ENCODE data around the gene VSIR. TPM values are rescaled to one million over a fixed set of nuclear protein-coding genes. Genes with fewer than 3 reads are reported as not detected.

The VSIR gene
- total and polyA plus RNA-seq, 2 donors from 2014 or later = 32.1 to 66.6 TPM

DNA sequence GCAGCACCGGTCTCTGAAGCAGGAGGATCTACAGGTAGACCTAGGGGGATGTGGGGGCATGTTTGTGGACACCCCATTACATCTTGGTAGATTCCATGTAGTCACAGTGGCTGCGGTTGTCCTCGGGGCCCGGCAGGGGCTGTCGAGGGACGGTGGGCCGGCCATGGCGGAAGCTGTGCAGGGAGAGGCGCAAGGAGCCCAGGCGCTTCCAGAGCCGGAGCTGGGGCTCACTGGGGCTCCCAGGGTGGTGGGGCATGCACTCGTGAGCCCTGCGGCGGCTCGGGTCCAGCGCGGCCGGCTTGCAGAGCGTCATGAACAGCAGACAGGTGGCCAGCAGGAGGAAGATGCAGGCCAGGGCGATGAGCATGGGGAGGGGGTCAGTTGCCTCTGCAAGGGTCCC lies 57.5 kb downstream of the VSIR start:
- no peaks in the 10 kb centered on the region for H3K36me3 ChIP-seq (ENCODE audit: control insufficient read depth in 2 of 3, insufficient read depth in 3 of 3, low read length in 3 of 3)
- peaks cover 0 to 17% (median 6%) of the 10 kb centered on the region in 3 donors for H3K4me1 ChIP-seq (ENCODE audit: control insufficient read depth in 2 of 3, insufficient read depth in 2 of 3, low read depth in 1 of 3, low read length in 3 of 3)
- intact Hi-C loops (cut with DNase I) = no loop called here
- FAIRE-seq (no peak), DNase-seq (no peak)
- no peak overlapping the region for H3K9ac ChIP-seq (ENCODE audit: low read length in 3 of 3)
- H3K4me3 ChIP-seq (ENCODE audit: low read length in 3 of 3) = no peak overlapping the region
- H3K9me3 ChIP-seq (ENCODE audit: control insufficient read depth in 2 of 3, insufficient read depth in 1 of 3, low read length in 3 of 3) = no peaks in the 10 kb centered on the region
- no peak overlapping the region for H3K27ac ChIP-seq (ENCODE audit: low read depth in 2 of 2, low read length in 2 of 2)
- TF ChIP-seq, protein P1, sequence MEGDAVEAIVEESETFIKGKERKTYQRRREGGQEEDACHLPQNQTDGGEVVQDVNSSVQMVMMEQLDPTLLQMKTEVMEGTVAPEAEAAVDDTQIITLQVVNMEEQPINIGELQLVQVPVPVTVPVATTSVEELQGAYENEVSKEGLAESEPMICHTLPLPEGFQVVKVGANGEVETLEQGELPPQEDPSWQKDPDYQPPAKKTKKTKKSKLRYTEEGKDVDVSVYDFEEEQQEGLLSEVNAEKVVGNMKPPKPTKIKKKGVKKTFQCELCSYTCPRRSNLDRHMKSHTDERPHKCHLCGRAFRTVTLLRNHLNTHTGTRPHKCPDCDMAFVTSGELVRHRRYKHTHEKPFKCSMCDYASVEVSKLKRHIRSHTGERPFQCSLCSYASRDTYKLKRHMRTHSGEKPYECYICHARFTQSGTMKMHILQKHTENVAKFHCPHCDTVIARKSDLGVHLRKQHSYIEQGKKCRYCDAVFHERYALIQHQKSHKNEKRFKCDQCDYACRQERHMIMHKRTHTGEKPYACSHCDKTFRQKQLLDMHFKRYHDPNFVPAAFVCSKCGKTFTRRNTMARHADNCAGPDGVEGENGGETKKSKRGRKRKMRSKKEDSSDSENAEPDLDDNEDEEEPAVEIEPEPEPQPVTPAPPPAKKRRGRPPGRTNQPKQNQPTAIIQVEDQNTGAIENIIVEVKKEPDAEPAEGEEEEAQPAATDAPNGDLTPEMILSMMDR (IDR thresholded peaks at IDR 0.05; ENCODE audit: borderline replicate concordance, extremely low read depth, insufficient read depth) = no peak
- H3K27me3 ChIP-seq (ENCODE audit: control insufficient read depth, insufficient read depth, low read length) = no peaks in the 10 kb centered on the region

DNA sequence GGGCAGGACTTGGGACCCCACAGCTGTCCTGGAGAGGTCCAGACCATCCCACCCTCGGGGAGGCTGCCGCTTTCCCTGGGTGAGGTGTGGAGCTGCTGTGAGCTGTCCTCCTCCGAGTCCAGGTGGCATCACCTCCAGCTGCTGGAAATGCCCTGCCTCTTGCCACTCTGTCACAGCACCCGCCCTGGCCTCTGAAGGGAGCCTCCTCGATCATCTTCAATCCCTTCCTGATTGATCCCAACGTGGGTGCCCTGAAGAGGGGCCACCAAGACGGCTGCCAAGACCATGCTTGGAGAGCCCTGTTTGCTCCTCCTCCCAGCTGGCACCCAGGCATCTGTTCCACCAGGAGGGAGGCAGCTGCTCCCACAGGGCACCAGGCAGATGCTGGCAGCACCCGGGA lies 58.3 kb downstream of the VSIR start:
- Histone ChIP-seq H3K4me1 (ENCODE audit: control insufficient read depth in 2 of 3, insufficient read depth in 2 of 3, low read depth in 1 of 3, low read length in 3 of 3) (peaks cover 0 to 17% (median 6%) of the 10 kb centered on the region in 3 donors), H3K4me3 (ENCODE audit: low read length in 3 of 3) (no peak overlapping the region), H3K9ac (ENCODE audit: low read length in 3 of 3) (no peak overlapping the region), H3K36me3 (ENCODE audit: control insufficient read depth in 2 of 3, insufficient read depth in 3 of 3, low read length in 3 of 3) (no peaks in the 10 kb centered on the region), H3K9me3 (ENCODE audit: control insufficient read depth in 2 of 3, insufficient read depth in 1 of 3, low read length in 3 of 3) (no peaks in the 10 kb centered on the region), H3K27ac (ENCODE audit: low read depth in 2 of 2, low read length in 2 of 2) (no peak overlapping the region), H3K27me3 (ENCODE audit: control insufficient read depth, insufficient read depth, low read length) (no peaks in the 10 kb centered on the region)
- no peak for DNase-seq
- intact Hi-C loops (cut with DNase I) = no loop called here
- FAIRE-seq = no peak
- TF ChIP-seq, protein P1 (IDR thresholded peaks at IDR 0.05; ENCODE audit: borderline replicate concordance, extremely low read depth, insufficient read depth) = no peak

DNA sequence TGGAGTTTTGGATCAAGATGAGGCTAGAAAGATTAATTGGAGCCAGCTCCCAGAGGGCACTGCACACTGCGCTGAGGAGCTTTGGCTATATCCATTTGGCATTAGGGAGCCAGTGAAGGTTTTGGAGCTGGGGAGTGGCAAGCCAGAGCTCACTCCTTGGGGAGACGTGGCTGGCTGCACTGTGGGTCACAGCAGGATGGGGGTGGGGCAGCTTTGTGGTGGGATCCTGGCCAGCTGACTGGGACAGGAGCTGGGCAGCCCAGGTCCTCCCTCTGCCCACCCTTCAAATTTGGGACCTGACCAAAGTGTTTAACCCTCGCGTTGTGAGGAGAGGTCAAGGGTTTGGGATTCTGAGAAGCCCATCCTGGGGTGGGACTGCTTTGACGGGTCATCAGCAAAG lies 58.7 kb downstream of the VSIR start:
- intact Hi-C loops (cut with DNase I) = no loop called here
- TF ChIP-seq, protein P1 (IDR thresholded peaks at IDR 0.05; ENCODE audit: borderline replicate concordance, extremely low read depth, insufficient read depth) = no peak
- H3K4me3 ChIP-seq (ENCODE audit: low read length in 3 of 3) = no peak overlapping the region

DNA sequence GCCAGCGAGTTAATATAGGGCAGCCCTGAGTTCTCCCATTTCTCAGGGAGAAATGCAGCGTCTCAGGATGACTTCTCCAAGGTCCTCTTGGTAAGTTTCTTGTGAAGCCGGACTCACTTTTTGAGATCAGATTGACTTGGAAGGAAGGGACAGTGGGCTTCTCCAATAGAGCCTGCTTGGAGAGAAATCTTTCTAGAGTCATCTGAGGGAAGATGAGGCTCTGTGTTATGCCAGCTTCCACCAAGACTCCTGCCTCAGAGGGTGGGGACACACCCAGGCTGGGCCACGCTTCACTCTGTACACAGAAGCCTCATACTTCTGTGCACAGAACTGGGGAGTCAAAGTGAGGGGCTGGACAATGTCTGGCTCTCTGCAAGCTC lies 59.3 kb downstream of the VSIR start:
- no peaks in the 10 kb centered on the region for H3K27me3 ChIP-seq (ENCODE audit: control insufficient read depth, insufficient read depth, low read length)
- H3K9me3 ChIP-seq (ENCODE audit: control insufficient read depth in 2 of 3, insufficient read depth in 1 of 3, low read length in 3 of 3) = no peaks in the 10 kb centered on the region
- TF ChIP-seq, protein P1 (IDR thresholded peaks at IDR 0.05; ENCODE audit: borderline replicate concordance, extremely low read depth, insufficient read depth) = no peak
- H3K9ac ChIP-seq (ENCODE audit: low read length in 3 of 3) = peak overlapping the region in 1 of 3 donors; percentile 30
- peaks cover 0 to 17% (median 6%) of the 10 kb centered on the region in 3 donors for H3K4me1 ChIP-seq (ENCODE audit: control insufficient read depth in 2 of 3, insufficient read depth in 2 of 3, low read depth in 1 of 3, low read length in 3 of 3)
- H3K27ac ChIP-seq (ENCODE audit: low read depth in 2 of 2, low read length in 2 of 2) = peak overlapping the region; percentile 44 to 69
- H3K36me3 ChIP-seq (ENCODE audit: control insufficient read depth in 2 of 3, insufficient read depth in 3 of 3, low read length in 3 of 3) = no peaks in the 10 kb centered on the region
- FAIRE-seq (no peak), DNase-seq (no peak)
- intact Hi-C loops (cut with DNase I) = no loop called here
- H3K4me3 ChIP-seq (ENCODE audit: low read length in 3 of 3) = no peak overlapping the region

More for the DNA sequence above, 58.7 kb downstream of the VSIR start:
- Histone ChIP-seq H3K27ac (ENCODE audit: low read depth in 2 of 2, low read length in 2 of 2) (peak overlapping the region in 1 of 2 donors; percentile 69), H3K36me3 (ENCODE audit: control insufficient read depth in 2 of 3, insufficient read depth in 3 of 3, low read length in 3 of 3) (no peaks in the 10 kb centered on the region), H3K9me3 (ENCODE audit: control insufficient read depth in 2 of 3, insufficient read depth in 1 of 3, low read length in 3 of 3) (no peaks in the 10 kb centered on the region), H3K4me1 (ENCODE audit: control insufficient read depth in 2 of 3, insufficient read depth in 2 of 3, low read depth in 1 of 3, low read length in 3 of 3) (peaks cover 0 to 17% (median 6%) of the 10 kb centered on the region in 3 donors), H3K27me3 (ENCODE audit: control insufficient read depth, insufficient read depth, low read length) (no peaks in the 10 kb centered on the region), H3K9ac (ENCODE audit: low read length in 3 of 3) (no peak overlapping the region)
- FAIRE-seq (no peak), DNase-seq (no peak)

Measured in kidney (tissue), 14 donors.